NCI-H2107 (cell line): ENCODE results near the gene MAPK14.

Source experiments
- DNase-seq: peaks from one replicate; lab custom pipeline; 2025; lab: John Stamatoyannopoulos, UW

Gene MAPK14

GRCh38 chr6:36104836-36105235 is 77.2 kb downstream of the MAPK14 start:
- no peak for DNase-seq

- no peak for DNase-seq
Measured at GRCh38 chr6:36109092-36109491, 81.5 kb downstream of the MAPK14 start.

- DNase-seq, result no peak
Measured at GRCh38 chr6:36110050-36110449, 82.4 kb downstream of the MAPK14 start.

GRCh38 chr6:36110863-36111262 is 83.3 kb downstream of the MAPK14 start:
- DNase-seq, result no peak

- no peak for DNase-seq
Measured at GRCh38 chr6:36111526-36111925, 83.9 kb downstream of the MAPK14 start.

- DNase-seq, result no peak
Measured at GRCh38 chr6:36113049-36113448, 85.4 kb downstream of the MAPK14 start.

- DNase-seq, result no peak
Measured at GRCh38 chr6:36113703-36114102, 86.1 kb downstream of the MAPK14 start.

GRCh38 chr6:36114798-36115408 is 87.3 kb downstream of the MAPK14 start:
- DNase-seq, result no peak

- DNase-seq, result no peak
Measured at GRCh38 chr6:36115412-36115811, 87.8 kb downstream of the MAPK14 start.

- no peak for DNase-seq
Measured at GRCh38 chr6:36116066-36116864, 88.7 kb downstream of the MAPK14 start.

GRCh38 chr6:36116943-36117342 is 89.3 kb downstream of the MAPK14 start:
- DNase-seq, result no peak

- DNase-seq, result no peak
Measured at GRCh38 chr6:36117658-36118549, 90.3 kb downstream of the MAPK14 start.

GRCh38 chr6:36118550-36119107 is 91.0 kb downstream of the MAPK14 start:
- no peak for DNase-seq

GRCh38 chr6:36119209-36119608 is 91.6 kb downstream of the MAPK14 start:
- no peak for DNase-seq

- DNase-seq, result no peak
Measured at GRCh38 chr6:36120018-36120417, 92.4 kb downstream of the MAPK14 start.

- no peak for DNase-seq
Measured at GRCh38 chr6:36120539-36120938, 92.9 kb downstream of the MAPK14 start.

GRCh38 chr6:36120979-36121786 is 93.6 kb downstream of the MAPK14 start:
- no peak for DNase-seq

- no peak for DNase-seq
Measured at GRCh38 chr6:36121787-36122494, 94.3 kb downstream of the MAPK14 start.

- no peak for DNase-seq
Measured at GRCh38 chr6:36122495-36123269, 95.1 kb downstream of the MAPK14 start.
